Measurements from ENCODE around the gene RASD2.

The RASD2 gene

DNA sequence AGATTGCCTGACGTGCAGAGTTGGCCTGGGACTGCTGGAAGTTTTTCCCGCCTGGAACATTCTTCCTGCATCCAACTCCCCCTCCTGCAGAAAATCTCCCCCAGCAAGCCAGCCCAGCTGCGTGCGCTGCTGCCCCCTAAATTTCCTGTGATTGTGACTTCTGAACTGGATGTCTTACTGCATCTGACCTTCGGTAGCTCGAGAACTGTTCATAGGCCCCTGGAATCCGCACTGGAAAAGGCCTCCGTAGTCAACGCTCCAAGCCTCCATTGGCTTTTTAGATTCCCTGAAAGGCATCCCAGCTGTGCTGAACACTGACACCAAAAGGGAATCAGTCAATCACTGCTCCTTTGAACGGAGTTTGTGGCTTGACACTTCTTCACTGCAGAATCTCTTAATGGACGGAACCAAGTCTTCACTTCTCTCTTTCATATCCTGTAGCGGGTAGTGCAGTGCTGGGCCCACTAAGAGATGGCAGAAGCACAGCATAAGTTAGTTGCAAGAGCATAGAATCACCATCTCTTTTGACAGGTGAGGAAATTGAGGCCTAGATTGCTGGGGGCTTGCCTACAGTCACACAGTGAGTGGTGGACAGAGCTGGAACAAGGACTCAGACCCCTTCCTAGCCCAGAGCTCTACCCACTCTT, 14.2 kb upstream of the RASD2 start:
- H3K9me3 ChIP-seq = peaks cover 0 to 14% (median 0%) of the 10 kb centered on the region in 3 donors
- DNase-seq = no peak
- H3K36me3 ChIP-seq = no peaks in the 10 kb centered on the region
- H3K4me1 ChIP-seq = no peaks in the 10 kb centered on the region
- TF ChIP-seq, protein P1, sequence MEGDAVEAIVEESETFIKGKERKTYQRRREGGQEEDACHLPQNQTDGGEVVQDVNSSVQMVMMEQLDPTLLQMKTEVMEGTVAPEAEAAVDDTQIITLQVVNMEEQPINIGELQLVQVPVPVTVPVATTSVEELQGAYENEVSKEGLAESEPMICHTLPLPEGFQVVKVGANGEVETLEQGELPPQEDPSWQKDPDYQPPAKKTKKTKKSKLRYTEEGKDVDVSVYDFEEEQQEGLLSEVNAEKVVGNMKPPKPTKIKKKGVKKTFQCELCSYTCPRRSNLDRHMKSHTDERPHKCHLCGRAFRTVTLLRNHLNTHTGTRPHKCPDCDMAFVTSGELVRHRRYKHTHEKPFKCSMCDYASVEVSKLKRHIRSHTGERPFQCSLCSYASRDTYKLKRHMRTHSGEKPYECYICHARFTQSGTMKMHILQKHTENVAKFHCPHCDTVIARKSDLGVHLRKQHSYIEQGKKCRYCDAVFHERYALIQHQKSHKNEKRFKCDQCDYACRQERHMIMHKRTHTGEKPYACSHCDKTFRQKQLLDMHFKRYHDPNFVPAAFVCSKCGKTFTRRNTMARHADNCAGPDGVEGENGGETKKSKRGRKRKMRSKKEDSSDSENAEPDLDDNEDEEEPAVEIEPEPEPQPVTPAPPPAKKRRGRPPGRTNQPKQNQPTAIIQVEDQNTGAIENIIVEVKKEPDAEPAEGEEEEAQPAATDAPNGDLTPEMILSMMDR (IDR thresholded peaks at IDR 0.05) = no peak
- H3K27ac ChIP-seq = no peak overlapping the region
- intact Hi-C loops (cut with DNase I; ENCODE audit: low total_unique reads) = no loop called here
- peaks cover 0 to 13% of the 10 kb centered on the region in 2 donors for H3K27me3 ChIP-seq
- no peak overlapping the region for H3K4me3 ChIP-seq

DNA sequence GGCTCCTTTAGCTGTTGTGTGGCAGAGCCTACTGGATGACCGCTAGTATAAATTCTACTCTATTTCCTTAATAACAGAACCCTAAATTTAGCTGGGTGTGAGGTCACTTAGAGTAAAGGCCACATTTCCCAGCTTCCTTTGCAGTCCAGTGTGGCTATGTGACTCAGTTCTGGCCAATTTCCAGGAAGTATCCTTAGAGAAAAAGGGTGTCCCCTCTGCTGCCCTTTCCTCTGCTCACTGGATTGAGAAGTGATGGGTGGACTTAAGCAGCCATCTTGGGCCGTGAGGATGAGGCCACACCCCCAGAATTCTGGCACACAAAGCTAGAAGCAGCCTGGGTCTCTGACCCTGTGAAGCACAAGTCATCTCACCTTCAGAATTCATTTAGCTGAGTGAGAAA, 11.7 kb upstream of the RASD2 start:
- no peaks in the 10 kb centered on the region for H3K4me1 ChIP-seq
- intact Hi-C loops (cut with DNase I; ENCODE audit: low total_unique reads) = no loop called here
- no peak overlapping the region for H3K4me3 ChIP-seq
- H3K9me3 ChIP-seq = peaks cover 0 to 14% (median 0%) of the 10 kb centered on the region in 3 donors
- H3K27me3 ChIP-seq = peaks cover 0 to 5% of the 10 kb centered on the region in 2 donors
- no peak for DNase-seq
- H3K36me3 ChIP-seq = no peaks in the 10 kb centered on the region
- TF ChIP-seq, protein P1 (IDR thresholded peaks at IDR 0.05) = no peak
- no peak overlapping the region for H3K27ac ChIP-seq

DNA sequence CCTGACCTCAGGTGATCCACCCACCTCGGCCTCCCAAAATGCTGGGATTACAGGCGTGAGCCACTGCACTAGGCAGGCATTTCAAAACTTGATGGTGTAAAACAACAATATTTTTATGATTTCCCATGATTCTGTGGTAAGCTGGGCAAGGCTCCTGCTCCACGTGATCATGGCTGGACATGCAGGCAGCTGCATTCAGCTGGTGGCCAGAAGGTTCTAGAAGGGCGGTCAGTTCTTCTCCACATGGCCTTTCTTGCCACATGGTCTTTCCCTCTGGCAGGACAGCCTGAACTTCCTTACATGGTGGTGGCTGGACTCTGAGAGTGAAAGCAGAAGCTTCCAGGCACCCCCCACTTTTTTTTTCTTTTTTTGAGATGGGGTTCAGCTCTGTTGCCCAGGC, 9.9 kb upstream of the RASD2 start:
- H3K9me3 ChIP-seq = peaks cover 0 to 14% (median 0%) of the 10 kb centered on the region in 3 donors
- intact Hi-C loops (cut with DNase I; ENCODE audit: low total_unique reads) = no loop called here
- no peaks in the 10 kb centered on the region for H3K27me3 ChIP-seq
- H3K27ac ChIP-seq = no peak overlapping the region
- H3K4me1 ChIP-seq = peaks cover 0 to 5% (median 3%) of the 10 kb centered on the region in 4 donors
- H3K36me3 ChIP-seq = no peaks in the 10 kb centered on the region
- H3K4me3 ChIP-seq = no peak overlapping the region
- TF ChIP-seq, protein P1 (IDR thresholded peaks at IDR 0.05) = no peak
- DNase-seq = no peak

DNA sequence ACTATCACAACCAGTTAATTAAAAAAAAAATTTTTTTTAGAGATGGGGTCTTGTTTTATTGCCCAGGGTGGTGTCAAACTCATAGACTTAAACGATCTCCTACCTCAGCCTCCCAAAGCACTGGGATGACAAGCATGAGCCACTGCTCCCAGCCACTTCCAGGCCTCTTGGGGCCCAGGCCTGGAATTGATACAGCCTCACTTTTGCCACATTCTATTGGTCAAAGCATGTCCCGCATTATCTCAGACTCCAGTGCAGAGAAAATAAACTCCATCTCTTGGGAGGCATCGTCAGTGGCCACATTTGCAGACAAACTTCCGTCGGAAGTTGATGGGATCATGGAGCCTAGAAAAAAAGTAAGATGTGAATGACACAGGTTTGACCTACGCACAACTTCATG, 9.4 kb upstream of the RASD2 start:
- Histone ChIP-seq H3K27me3 (no peaks in the 10 kb centered on the region), H3K4me1 (peaks cover 0 to 8% (median 7%) of the 10 kb centered on the region in 4 donors), H3K27ac (no peak overlapping the region), H3K9me3 (peaks cover 0 to 14% (median 0%) of the 10 kb centered on the region in 3 donors), H3K4me3 (no peak overlapping the region), H3K36me3 (no peaks in the 10 kb centered on the region)
- intact Hi-C loops (cut with DNase I; ENCODE audit: low total_unique reads) = no loop called here
- TF ChIP-seq, protein P1 (IDR thresholded peaks at IDR 0.05) = no peak
- no peak for DNase-seq

DNA sequence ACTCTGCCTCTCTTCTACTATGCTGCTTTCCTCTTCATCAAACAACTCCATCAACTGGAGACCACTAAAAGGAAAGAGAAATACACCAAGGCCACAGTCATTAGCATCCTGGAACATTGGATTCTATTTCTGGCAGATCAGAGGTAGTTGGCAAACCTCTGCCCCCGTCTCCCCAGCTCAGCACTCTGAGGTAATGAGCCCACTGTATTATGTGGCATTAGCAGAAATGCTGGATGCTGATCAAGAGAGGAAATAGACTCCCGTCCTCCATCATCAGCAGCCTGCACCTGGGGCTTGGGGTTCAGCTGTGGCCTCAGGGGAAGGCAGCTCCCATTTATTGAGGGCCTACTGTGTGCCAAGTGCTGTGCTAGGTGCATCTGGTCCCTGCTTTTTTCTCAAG, 9.0 kb upstream of the RASD2 start:
- H3K36me3 ChIP-seq = no peaks in the 10 kb centered on the region
- intact Hi-C loops (cut with DNase I; ENCODE audit: low total_unique reads) = no loop called here
- no peaks in the 10 kb centered on the region for H3K27me3 ChIP-seq
- H3K4me3 ChIP-seq = no peak overlapping the region
- TF ChIP-seq, protein P1 (IDR thresholded peaks at IDR 0.05) = no peak
- DNase-seq = no peak
- H3K27ac ChIP-seq = no peak overlapping the region
- peaks cover 0 to 14% (median 0%) of the 10 kb centered on the region in 3 donors for H3K9me3 ChIP-seq
- peaks cover 0 to 13% (median 9%) of the 10 kb centered on the region in 4 donors for H3K4me1 ChIP-seq
